ENCODE measurements around the gene C11orf68. TPM values are rescaled to one million over a fixed set of nuclear protein-coding genes. Genes with fewer than 3 reads are reported as not detected.

Gene C11orf68
- total and polyA plus RNA-seq, 2 experiments from 2014 or later, result 16.8 to 23.2 TPM

DNA sequence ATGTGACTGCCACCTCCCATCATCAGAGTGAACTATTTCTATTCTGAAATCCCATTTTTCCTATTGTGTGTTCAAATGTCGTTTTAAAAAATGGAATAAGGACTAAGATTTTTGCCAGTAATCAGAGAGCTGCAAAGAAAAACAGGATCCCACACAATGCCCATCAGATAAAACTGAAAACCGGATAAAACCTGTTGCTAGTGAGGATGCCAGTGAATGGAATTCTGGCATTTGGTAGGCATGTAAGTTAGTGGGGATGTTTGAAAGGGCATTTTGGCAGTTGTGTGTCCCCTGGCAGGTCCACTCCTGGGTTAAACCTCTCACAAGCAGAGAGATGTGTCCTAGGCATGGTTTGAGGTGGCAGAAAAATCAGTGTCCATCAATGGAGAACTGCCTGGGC is 6.5 kb upstream of the C11orf68 start (continued):
- TF ChIP-seq, protein P1, sequence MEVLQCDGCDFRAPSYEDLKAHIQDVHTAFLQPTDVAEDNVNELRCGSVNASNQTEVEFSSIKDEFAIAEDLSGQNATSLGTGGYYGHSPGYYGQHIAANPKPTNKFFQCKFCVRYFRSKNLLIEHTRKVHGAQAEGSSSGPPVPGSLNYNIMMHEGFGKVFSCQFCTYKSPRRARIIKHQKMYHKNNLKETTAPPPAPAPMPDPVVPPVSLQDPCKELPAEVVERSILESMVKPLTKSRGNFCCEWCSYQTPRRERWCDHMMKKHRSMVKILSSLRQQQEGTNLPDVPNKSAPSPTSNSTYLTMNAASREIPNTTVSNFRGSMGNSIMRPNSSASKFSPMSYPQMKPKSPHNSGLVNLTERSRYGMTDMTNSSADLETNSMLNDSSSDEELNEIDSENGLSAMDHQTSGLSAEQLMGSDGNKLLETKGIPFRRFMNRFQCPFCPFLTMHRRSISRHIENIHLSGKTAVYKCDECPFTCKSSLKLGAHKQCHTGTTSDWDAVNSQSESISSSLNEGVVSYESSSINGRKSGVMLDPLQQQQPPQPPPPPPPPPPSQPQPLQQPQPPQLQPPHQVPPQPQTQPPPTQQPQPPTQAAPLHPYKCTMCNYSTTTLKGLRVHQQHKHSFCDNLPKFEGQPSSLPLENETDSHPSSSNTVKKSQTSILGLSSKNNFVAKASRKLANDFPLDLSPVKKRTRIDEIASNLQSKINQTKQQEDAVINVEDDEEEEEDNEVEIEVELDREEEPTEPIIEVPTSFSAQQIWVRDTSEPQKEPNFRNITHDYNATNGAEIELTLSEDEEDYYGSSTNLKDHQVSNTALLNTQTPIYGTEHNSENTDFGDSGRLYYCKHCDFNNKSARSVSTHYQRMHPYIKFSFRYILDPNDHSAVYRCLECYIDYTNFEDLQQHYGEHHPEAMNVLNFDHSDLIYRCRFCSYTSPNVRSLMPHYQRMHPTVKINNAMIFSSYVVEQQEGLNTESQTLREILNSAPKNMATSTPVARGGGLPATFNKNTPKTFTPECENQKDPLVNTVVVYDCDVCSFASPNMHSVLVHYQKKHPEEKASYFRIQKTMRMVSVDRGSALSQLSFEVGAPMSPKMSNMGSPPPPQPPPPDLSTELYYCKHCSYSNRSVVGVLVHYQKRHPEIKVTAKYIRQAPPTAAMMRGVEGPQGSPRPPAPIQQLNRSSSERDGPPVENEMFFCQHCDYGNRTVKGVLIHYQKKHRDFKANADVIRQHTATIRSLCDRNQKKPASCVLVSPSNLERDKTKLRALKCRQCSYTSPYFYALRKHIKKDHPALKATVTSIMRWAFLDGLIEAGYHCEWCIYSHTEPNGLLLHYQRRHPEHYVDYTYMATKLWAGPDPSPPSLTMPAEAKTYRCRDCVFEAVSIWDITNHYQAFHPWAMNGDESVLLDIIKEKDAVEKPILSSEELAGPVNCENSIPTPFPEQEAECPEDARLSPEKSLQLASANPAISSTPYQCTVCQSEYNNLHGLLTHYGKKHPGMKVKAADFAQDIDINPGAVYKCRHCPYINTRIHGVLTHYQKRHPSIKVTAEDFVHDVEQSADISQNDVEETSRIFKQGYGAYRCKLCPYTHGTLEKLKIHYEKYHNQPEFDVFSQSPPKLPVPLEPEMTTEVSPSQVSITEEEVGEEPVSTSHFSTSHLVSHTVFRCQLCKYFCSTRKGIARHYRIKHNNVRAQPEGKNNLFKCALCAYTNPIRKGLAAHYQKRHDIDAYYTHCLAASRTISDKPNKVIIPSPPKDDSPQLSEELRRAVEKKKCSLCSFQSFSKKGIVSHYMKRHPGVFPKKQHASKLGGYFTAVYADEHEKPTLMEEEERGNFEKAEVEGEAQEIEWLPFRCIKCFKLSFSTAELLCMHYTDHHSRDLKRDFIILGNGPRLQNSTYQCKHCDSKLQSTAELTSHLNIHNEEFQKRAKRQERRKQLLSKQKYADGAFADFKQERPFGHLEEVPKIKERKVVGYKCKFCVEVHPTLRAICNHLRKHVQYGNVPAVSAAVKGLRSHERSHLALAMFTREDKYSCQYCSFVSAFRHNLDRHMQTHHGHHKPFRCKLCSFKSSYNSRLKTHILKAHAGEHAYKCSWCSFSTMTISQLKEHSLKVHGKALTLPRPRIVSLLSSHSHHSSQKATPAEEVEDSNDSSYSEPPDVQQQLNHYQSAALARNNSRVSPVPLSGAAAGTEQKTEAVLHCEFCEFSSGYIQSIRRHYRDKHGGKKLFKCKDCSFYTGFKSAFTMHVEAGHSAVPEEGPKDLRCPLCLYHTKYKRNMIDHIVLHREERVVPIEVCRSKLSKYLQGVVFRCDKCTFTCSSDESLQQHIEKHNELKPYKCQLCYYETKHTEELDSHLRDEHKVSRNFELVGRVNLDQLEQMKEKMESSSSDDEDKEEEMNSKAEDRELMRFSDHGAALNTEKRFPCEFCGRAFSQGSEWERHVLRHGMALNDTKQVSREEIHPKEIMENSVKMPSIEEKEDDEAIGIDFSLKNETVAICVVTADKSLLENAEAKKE (CRISPR knock-in tag; IDR thresholded peaks at IDR 0.05), result no peak
- TF ChIP-seq, protein P2, sequence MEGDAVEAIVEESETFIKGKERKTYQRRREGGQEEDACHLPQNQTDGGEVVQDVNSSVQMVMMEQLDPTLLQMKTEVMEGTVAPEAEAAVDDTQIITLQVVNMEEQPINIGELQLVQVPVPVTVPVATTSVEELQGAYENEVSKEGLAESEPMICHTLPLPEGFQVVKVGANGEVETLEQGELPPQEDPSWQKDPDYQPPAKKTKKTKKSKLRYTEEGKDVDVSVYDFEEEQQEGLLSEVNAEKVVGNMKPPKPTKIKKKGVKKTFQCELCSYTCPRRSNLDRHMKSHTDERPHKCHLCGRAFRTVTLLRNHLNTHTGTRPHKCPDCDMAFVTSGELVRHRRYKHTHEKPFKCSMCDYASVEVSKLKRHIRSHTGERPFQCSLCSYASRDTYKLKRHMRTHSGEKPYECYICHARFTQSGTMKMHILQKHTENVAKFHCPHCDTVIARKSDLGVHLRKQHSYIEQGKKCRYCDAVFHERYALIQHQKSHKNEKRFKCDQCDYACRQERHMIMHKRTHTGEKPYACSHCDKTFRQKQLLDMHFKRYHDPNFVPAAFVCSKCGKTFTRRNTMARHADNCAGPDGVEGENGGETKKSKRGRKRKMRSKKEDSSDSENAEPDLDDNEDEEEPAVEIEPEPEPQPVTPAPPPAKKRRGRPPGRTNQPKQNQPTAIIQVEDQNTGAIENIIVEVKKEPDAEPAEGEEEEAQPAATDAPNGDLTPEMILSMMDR (conservative IDR thresholded peaks at IDR 0.05; ENCODE audit: low read depth in 2 of 2), result no peak

DNA sequence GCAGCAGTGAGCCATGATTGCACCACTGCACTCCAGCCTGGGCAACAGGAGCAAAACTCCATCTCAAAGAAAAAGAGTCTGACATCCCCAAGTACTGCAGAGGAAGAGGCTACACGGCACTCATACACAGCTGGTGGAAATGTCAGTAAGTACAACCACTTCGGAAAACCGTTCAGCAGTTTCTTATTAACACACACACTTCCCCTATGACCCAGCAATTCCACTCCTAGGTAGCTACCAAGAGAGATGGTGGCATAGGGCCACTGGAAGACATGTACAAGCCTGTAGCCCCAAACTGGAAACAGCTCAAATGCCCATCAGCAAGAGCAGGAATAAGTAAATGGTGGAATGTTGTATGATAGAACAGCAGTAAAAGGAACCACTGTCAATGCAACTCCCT is 3.7 kb upstream of the C11orf68 start:
- no peak overlapping the region for H3K27ac Mint-ChIP-seq
- H3K4me1 Mint-ChIP-seq, result peaks cover 4% of the 10 kb centered on the region; the same call in 2 of the 3 replicates
- no peak overlapping the region for H3K4me3 ChIP-seq
- no peaks in the 10 kb centered on the region for H4K20me1 ChIP-seq (replicated peaks; ENCODE audit: insufficient read depth)
- H3K27me3 ChIP-seq (ENCODE audit: insufficient read depth), result no peaks in the 10 kb centered on the region
- no peak for DNase-seq (ENCODE audit: low spot score)
- H3F3A ChIP-seq (replicated peaks; ENCODE audit: low read depth), result 0 out of 2 replicates have a peak, but pooled peaks cover 4% of the 10 kb centered on the region
- H3K9me2 ChIP-seq (ENCODE audit: insufficient read depth), result no peaks in the 10 kb centered on the region
- no peak for ATAC-seq
- H3K27ac ChIP-seq (ENCODE audit: low read depth), result no peak overlapping the region
- H3K4me2 ChIP-seq, result no peak overlapping the region
- peaks cover 8% of the 10 kb centered on the region; the same call in 1 of the 2 replicates for H3K4me1 ChIP-seq (ENCODE audit: insufficient read depth)
- H3K36me3 Mint-ChIP-seq (ENCODE audit: low read depth), result peaks cover 18% of the 10 kb centered on the region
- no peak overlapping the region for H2AFZ ChIP-seq
- H3K9me3 Mint-ChIP-seq, result no peaks in the 10 kb centered on the region
- H3K4me3 Mint-ChIP-seq, result no peak overlapping the region
- H3K79me2 ChIP-seq (replicated peaks; ENCODE audit: insufficient read depth), result peaks cover 7% of the 10 kb centered on the region
- H3K36me3 ChIP-seq (ENCODE audit: insufficient read depth), result no peaks in the 10 kb centered on the region; the same call in 1 of the 2 replicates
- H3K27me3 Mint-ChIP-seq (ENCODE audit: insufficient read depth, low read depth, poor library complexity), result peaks cover 7% of the 10 kb centered on the region
- TF ChIP-seq, protein P2 (conservative IDR thresholded peaks at IDR 0.05; ENCODE audit: low read depth in 2 of 2), result no peak
- no peak for TF ChIP-seq ZNF331 (CRISPR knock-in tag; IDR thresholded peaks at IDR 0.05; ENCODE audit: low read depth)
- no peak for TF ChIP-seq JUNB (IDR thresholded peaks at IDR 0.05; ENCODE audit: unreplicated experiment)
- TF ChIP-seq ZNF114 (CRISPR knock-in tag; IDR thresholded peaks at IDR 0.05), result no peak
- TF ChIP-seq EZH2phosphoT487 (IDR thresholded peaks at IDR 0.05; ENCODE audit: unreplicated experiment), result no peak
- TF ChIP-seq, protein P3, sequence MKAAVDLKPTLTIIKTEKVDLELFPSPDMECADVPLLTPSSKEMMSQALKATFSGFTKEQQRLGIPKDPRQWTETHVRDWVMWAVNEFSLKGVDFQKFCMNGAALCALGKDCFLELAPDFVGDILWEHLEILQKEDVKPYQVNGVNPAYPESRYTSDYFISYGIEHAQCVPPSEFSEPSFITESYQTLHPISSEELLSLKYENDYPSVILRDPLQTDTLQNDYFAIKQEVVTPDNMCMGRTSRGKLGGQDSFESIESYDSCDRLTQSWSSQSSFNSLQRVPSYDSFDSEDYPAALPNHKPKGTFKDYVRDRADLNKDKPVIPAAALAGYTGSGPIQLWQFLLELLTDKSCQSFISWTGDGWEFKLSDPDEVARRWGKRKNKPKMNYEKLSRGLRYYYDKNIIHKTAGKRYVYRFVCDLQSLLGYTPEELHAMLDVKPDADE (IDR thresholded peaks at IDR 0.05), result no peak
- no peak for TF ChIP-seq NANOG (IDR thresholded peaks at IDR 0.05; ENCODE audit: borderline replicate concordance)
- no peak for TF ChIP-seq POLR2AphosphoS5 (IDR thresholded peaks at IDR 0.05; ENCODE audit: low read depth)
- no peak for TF ChIP-seq CREB1 (CRISPR knock-in tag; IDR thresholded peaks at IDR 0.05; ENCODE audit: low read depth)
